ENCODE results near the gene UMAD1.

- TF ChIP-seq CTCF (IDR thresholded peaks at IDR 0.05): no peak
- no peak for TF ChIP-seq ZFX (IDR thresholded peaks at IDR 0.05; ENCODE audit: borderline replicate concordance)
These were observed 77.9 kb downstream of the UMAD1 start, which contains the start of gene RPA3 for GRCh38 chr7:7718492-7718891.

All from 22Rv1 (cell line).